Prostate gland (tissue), 2 donors: ENCODE measurements around the gene PSD2. TPM values are rescaled to one million over a fixed set of nuclear protein-coding genes. Genes with fewer than 3 reads are reported as not detected.

Experiments
- DNase-seq: peaks from one replicate; pipeline ENCODE4 v3.0.0-alpha.2; 2019; ENCODE audit warnings: low spot score
- H3K27ac ChIP-seq, 2 donors: fragments of 200-600 bp; sonication (generic); 2 replicates each; pipeline ENCODE4 v1.5.1; 2017 to 2019
- H3K27me3 ChIP-seq: fragments of 200-600 bp; sonication (generic); replicated peaks from 2 replicates; pipeline ENCODE4 v1.5.1; 2019; ENCODE audit not compliant: insufficient read depth
- H3K36me3 ChIP-seq, 2 donors: fragments of 200-600 bp; sonication (generic); 1 replicate in 1 of 2; 2 replicates in 1 of 2; pipeline versions ENCODE4 v1.5.1 to v1.8.1; 2017 to 2019
- H3K4me1 ChIP-seq: fragments of 200-600 bp; sonication (generic); replicated peaks from 2 replicates; pipeline ENCODE4 v1.5.1; 2019
- H3K4me3 ChIP-seq, 2 donors: fragments of 200-600 bp; sonication (generic); 2 replicates each; pipeline ENCODE4 v1.5.1; 2017 to 2019
- H3K9me3 ChIP-seq: fragments of 200-600 bp; sonication (generic); 2 replicates; pipeline ENCODE4 v1.5.1; 2017
- POLR2A ChIP-seq: fragments of 450-650 bp; IDR thresholded peaks from one replicate; pipeline ENCODE4 v1.6.1; 2016; ENCODE audit warnings: antibody characterized with exemption, mild to moderate bottlenecking
- POLR2AphosphoS5 ChIP-seq: sonication (generic); formaldehyde crosslinking; IDR thresholded peaks from one replicate; pipeline ENCODE4 v1.6.1; 2017; ENCODE audit warnings: antibody characterized with exemption
- WGBS: methylation state at CpG from one replicate; pipeline ENCODE4 v1.1.5; 2018; 5-methylcytosine and 5-hydroxymethylcytosine counted together
- intact Hi-C: fragments of 100-400 bp; cut with DNase I; formaldehyde crosslinking; loops from one replicate; pipeline ENCODE4 v1.14.2; 2022
- small RNA-seq, 2 donors: library from RNA; depleted of rRNA; stranded (forward); fragments of <200 nt; gene quantifications; one replicate each; pipeline ENCODE3, GENCODE V24; 2016
- total RNA-seq, 2 donors: library from RNA; depleted of rRNA; stranded (reverse); fragments of >200 nt; gene quantifications; one replicate each; pipeline ENCODE4 v1.1.0, GENCODE V29; 2016
- TF ChIP-seq, protein P1 (sequence below), 4 experiments: fragments of 200-600 bp in 2 of 4; fragments of 450-650 bp in 2 of 4; sonication (generic) in 2 of 4; IDR thresholded peaks; 1 replicate in 3 of 4; 2 replicates in 1 of 4; pipeline ENCODE4 v1.5.1; 2016 to 2019; ENCODE audit warnings: antibody characterized with exemption in 4 of 4, mild to moderate bottlenecking in 2 of 4, moderate library complexity in 2 of 4

PSD2 gene
- total RNA-seq, 2 donors from 2014 or later, result 0.46 to 0.74 TPM

DNA sequence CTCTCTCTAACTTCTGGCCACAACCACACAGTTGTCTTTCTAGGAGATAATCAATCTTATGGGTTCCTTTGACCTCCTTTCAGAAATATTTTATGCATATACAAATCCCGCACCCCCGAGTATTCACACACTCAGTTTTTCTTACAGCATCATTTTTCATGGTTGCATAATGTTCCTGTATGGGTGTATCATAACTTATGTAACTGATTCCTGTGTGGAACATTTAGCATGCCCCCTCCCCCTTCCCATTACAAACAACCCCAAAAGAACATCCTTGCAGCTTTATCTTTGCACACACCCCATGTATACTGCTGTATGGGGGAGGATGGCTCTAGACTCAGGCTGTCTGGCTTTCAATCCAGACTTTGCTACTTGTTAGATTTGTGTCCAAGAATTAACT lies 93.8 kb downstream of the PSD2 start:
- Histone ChIP-seq H3K9me3 (no peaks in the 10 kb centered on the region), H3K27ac (no peak overlapping the region), H3K4me1 (no peaks in the 10 kb centered on the region), H3K36me3 (no peaks in the 10 kb centered on the region), H3K4me3 (no peak overlapping the region), H3K27me3 (no peaks in the 10 kb centered on the region)
- intact Hi-C loops, result no loop called here
- DNase-seq, result no peak
- TF ChIP-seq, protein P1, sequence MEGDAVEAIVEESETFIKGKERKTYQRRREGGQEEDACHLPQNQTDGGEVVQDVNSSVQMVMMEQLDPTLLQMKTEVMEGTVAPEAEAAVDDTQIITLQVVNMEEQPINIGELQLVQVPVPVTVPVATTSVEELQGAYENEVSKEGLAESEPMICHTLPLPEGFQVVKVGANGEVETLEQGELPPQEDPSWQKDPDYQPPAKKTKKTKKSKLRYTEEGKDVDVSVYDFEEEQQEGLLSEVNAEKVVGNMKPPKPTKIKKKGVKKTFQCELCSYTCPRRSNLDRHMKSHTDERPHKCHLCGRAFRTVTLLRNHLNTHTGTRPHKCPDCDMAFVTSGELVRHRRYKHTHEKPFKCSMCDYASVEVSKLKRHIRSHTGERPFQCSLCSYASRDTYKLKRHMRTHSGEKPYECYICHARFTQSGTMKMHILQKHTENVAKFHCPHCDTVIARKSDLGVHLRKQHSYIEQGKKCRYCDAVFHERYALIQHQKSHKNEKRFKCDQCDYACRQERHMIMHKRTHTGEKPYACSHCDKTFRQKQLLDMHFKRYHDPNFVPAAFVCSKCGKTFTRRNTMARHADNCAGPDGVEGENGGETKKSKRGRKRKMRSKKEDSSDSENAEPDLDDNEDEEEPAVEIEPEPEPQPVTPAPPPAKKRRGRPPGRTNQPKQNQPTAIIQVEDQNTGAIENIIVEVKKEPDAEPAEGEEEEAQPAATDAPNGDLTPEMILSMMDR (IDR thresholded peaks at IDR 0.05), result no peak
- TF ChIP-seq POLR2AphosphoS5 (no peak), POLR2A (no peak)
- 97% methylated on average over 2 of the region's 2 CpGs for WGBS

DNA sequence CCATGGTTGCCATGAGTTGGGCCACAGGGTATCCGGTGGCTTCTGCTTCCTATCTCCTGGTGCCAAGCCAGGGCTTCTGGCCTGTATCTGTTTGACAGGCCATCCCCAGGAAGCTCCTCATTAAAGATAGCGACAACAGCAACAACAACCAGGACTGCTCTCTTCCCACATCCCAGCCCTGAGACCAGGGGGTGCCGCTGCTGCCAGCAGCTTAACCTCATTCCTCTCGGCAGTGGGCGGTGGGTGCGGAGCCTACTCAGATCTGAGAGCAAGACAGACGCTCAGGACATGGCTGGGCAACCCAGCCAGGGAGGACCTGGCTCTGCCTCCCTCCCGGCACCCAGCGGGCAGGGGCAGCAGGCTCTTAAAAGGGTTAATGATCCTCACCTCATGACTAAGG lies 98.3 kb downstream of the PSD2 start:
- 83% methylated on average over 9 of the region's 9 CpGs for WGBS
- DNase-seq, result no peak

More for the DNA sequence above, 98.3 kb downstream of the PSD2 start:
- Histone ChIP-seq H3K9me3 (no peaks in the 10 kb centered on the region), H3K4me1 (no peaks in the 10 kb centered on the region), H3K4me3 (no peak overlapping the region), H3K27ac (no peak overlapping the region), H3K36me3 (no peaks in the 10 kb centered on the region), H3K27me3 (no peaks in the 10 kb centered on the region)
- no peak for TF ChIP-seq POLR2AphosphoS5
- TF ChIP-seq, protein P1 (IDR thresholded peaks at IDR 0.05), result no peak
- no peak for TF ChIP-seq POLR2A
- intact Hi-C loops, result no loop called here

Small RNA genes within 50 kb of the gene (small RNA-seq; reads per million reads assigned to genes)
- 0 reads per million in 2 donors for gene AC008667.4

Other genes starting within 250 kb of the PSD2 start
- gene UBE2D2, start 234.5 kb upstream of the PSD2 start, total RNA-seq, result 10 to 100 TPM; 90.3 to 96.3 TPM
- gene CXXC5, start 147.5 kb upstream of the PSD2 start, total RNA-seq, result 10 to 100 TPM; 47.4 to 47.7 TPM
- gene NRG2, start 247.5 kb downstream of the PSD2 start, total RNA-seq, result 10 to 100 TPM in 1 of 2 donors, 1 to 10 TPM in 1; 6.6 to 11.1 TPM